Measurements from ENCODE around the gene PDGFA. TPM values are rescaled to one million over a fixed set of nuclear protein-coding genes. Genes with fewer than 3 reads are reported as not detected.

PDGFA gene
- total RNA-seq, 1 experiment from 2014 or later, result 35.8 TPM

DNA sequence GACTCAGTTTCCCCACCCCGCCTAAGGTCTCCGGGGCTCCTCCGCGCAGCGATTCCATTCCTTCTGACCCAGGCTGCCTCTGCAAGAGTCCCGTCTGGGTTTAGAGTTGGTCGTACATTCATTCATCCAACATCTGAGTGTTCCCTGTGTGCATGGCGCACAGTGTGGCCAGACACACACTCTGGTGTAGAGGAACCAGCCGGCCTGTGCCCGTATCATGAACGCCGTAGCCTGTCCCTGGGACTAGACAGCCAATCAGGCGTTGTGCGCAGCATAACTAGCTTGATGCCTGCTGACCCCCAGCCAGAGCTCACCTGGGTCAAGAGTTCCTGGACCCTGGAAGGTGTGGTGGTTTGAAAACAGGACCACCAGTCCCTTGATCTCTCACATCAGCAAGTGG, 20.9 kb upstream of the PDGFA start:
- H3K23ac ChIP-seq (ENCODE audit: insufficient read length, low read depth, low read length), result no peak overlapping the region
- no peak overlapping the region for H2AK5ac ChIP-seq (ENCODE audit: insufficient read length, low read length)
- H3K9me3 Mint-ChIP-seq, result no peaks in the 10 kb centered on the region
- H2AFZ ChIP-seq (ENCODE audit: low read length), result no peak overlapping the region
- H4K91ac ChIP-seq (ENCODE audit: insufficient read length, low read depth, low read length), result no peak overlapping the region
- no peaks in the 10 kb centered on the region for H3K27me3 ChIP-seq (ENCODE audit: insufficient read depth, low read length)
- no peak overlapping the region for H3T11ph ChIP-seq (ENCODE audit: low read length)
- no peak overlapping the region for H3K4me3 Mint-ChIP-seq
- H3K36me3 Mint-ChIP-seq (ENCODE audit: insufficient read depth in 1 of 3, low read depth in 3 of 3), result no peaks in the 10 kb centered on the region; a peak in 1 of 7 replicates
- H3K79me2 ChIP-seq (ENCODE audit: insufficient read depth, low read length), result no peaks in the 10 kb centered on the region
- peaks cover 6% of the 10 kb centered on the region for H3K27me3 Mint-ChIP-seq (ENCODE audit: low read depth)
- no peaks in the 10 kb centered on the region for H3K79me1 ChIP-seq (ENCODE audit: insufficient read depth, low read depth, low read length, poor library complexity, severe bottlenecking)
- H3K4ac ChIP-seq (ENCODE audit: low read depth, low read length), result no peak overlapping the region
- peaks cover 10 to 16% of the 10 kb centered on the region in 2 experiments for H3K4me1 Mint-ChIP-seq
- no peak overlapping the region for H3K27ac Mint-ChIP-seq
- H2BK15ac ChIP-seq (ENCODE audit: low read depth, low read length), result no peak overlapping the region
- WGBS (ENCODE audit: extremely low coverage, insufficient read length, low lambda C conversion rate), result no CpG with 5 or more reads among the region's 14 CpGs
- H3K56ac ChIP-seq (ENCODE audit: insufficient read length, low read depth, low read length), result no peak overlapping the region
- no peak overlapping the region for H2BK5ac ChIP-seq (ENCODE audit: insufficient read length, low read length)
- no peak overlapping the region for H2BK20ac ChIP-seq (ENCODE audit: low read depth, low read length, poor library complexity, severe bottlenecking)
- no peaks in the 10 kb centered on the region for H3K4me1 ChIP-seq (ENCODE audit: insufficient read depth, low read length)
- TF ChIP-seq, protein P1, sequence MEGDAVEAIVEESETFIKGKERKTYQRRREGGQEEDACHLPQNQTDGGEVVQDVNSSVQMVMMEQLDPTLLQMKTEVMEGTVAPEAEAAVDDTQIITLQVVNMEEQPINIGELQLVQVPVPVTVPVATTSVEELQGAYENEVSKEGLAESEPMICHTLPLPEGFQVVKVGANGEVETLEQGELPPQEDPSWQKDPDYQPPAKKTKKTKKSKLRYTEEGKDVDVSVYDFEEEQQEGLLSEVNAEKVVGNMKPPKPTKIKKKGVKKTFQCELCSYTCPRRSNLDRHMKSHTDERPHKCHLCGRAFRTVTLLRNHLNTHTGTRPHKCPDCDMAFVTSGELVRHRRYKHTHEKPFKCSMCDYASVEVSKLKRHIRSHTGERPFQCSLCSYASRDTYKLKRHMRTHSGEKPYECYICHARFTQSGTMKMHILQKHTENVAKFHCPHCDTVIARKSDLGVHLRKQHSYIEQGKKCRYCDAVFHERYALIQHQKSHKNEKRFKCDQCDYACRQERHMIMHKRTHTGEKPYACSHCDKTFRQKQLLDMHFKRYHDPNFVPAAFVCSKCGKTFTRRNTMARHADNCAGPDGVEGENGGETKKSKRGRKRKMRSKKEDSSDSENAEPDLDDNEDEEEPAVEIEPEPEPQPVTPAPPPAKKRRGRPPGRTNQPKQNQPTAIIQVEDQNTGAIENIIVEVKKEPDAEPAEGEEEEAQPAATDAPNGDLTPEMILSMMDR (conservative IDR thresholded peaks at IDR 0.05), result no peak
- H3K27ac ChIP-seq (ENCODE audit: insufficient read length, low read depth, low read length), result no peak overlapping the region
- H2BK120ac ChIP-seq (ENCODE audit: low read depth, low read length, poor library complexity, severe bottlenecking), result no peak overlapping the region
- H4K5ac ChIP-seq (ENCODE audit: insufficient read length, low read depth, low read length), result no peak overlapping the region
- H3K23me2 ChIP-seq (ENCODE audit: insufficient read length, low read depth, low read length, poor library complexity, severe bottlenecking), result no peaks in the 10 kb centered on the region
- no peak overlapping the region for H3K18ac ChIP-seq (ENCODE audit: insufficient read length, low read depth, low read length)
- DNase-seq, result no peak
- no peak overlapping the region for H2BK12ac ChIP-seq (ENCODE audit: insufficient read length, low read depth, low read length)
- H3K9me3 ChIP-seq (ENCODE audit: control insufficient read depth, low read depth, low read length), result no peaks in the 10 kb centered on the region
- H4K20me1 ChIP-seq (ENCODE audit: control insufficient read depth, insufficient read depth, insufficient read length), result no peaks in the 10 kb centered on the region
- H4K8ac ChIP-seq (replicated peaks; ENCODE audit: insufficient read length, low read depth, low read length), result no peak overlapping the region
- no peak overlapping the region for H3K4me2 ChIP-seq (ENCODE audit: insufficient read depth, insufficient read length, low read length)
- H3K14ac ChIP-seq (ENCODE audit: insufficient read depth, low read length), result no peak overlapping the region
- H3K9ac ChIP-seq (ENCODE audit: extremely low read depth, insufficient read length, low read length), result no peak overlapping the region

Measured in H9 (cell line).